CD4-positive, alpha-beta T cell (primary cell): Measurements from ENCODE around the gene CDYL2. TPM values are rescaled to one million over a fixed set of nuclear protein-coding genes. Genes with fewer than 3 reads are reported as not detected.

Experiments used
- ATAC-seq: fragments of 200-7000 bp; cut with Tn5 transposase; one replicate; pipeline ENCODE4 v1.10.0; 2022; ENCODE audit warnings: mild to moderate bottlenecking; ENCODE audit not compliant: poor library complexity
- CTCF ChIA-PET: fragments of 350-600 bp; sonication (Branson Sonifier 250); formaldehyde crosslinking; loops from one replicate; lab custom pipeline; 2021; ENCODE audit warnings: antibody characterized with exemption, inconsistent platforms; lab: Charles Lee
- POLR2A ChIA-PET: fragments of 350-600 bp; sonication (Branson Sonifier 250); formaldehyde crosslinking; loops from one replicate; lab custom pipeline; 2021; ENCODE audit warnings: antibody characterized with exemption, inconsistent platforms; lab: Charles Lee
- DNase-seq, 14 experiments: peaks; one replicate each; pipeline ENCODE4 v3.0.0-alpha.2; 2013 to 2020; ENCODE audit warnings: mixed read lengths in 2 of 14
- H3K27ac ChIP-seq, 2 donors: one replicate each; pipeline versions ENCODE4 v1.5.1 to v1.7.0; 2013; ENCODE audit warnings: low read length in 2 of 2, low read depth in 1 of 2, mild to moderate bottlenecking in 1 of 2
- H3K27me3 ChIP-seq, 2 experiments: 1 replicate in 1 of 2; 2 replicates in 1 of 2; pipeline versions ENCODE4 v1.6.1 to v1.7.0; 2013; ENCODE audit warnings: low read length in 2 of 2, control low read depth in 1 of 2, mild to moderate bottlenecking in 1 of 2, moderate library complexity in 1 of 2; ENCODE audit not compliant: insufficient read depth in 2 of 2, control insufficient read depth in 1 of 2
- H3K36me3 ChIP-seq: one replicate; pipeline ENCODE4 v1.6.1; 2013; ENCODE audit warnings: low read length, control low read depth; ENCODE audit not compliant: insufficient read depth
- H3K4me1 ChIP-seq: one replicate; pipeline ENCODE4 v1.6.1; 2013; ENCODE audit warnings: low read length, control low read depth; ENCODE audit not compliant: insufficient read depth
- H3K4me3 ChIP-seq: one replicate; pipeline ENCODE4 v1.5.1; 2013; ENCODE audit warnings: mild to moderate bottlenecking, low read length, moderate library complexity
- H3K9me3 ChIP-seq, 2 experiments: 1 replicate in 1 of 2; 2 replicates in 1 of 2; pipeline versions ENCODE4 v1.6.1 to v1.7.0; 2013; ENCODE audit warnings: low read length in 2 of 2, mild to moderate bottlenecking in 2 of 2, control low read depth in 1 of 2, moderate library complexity in 1 of 2; ENCODE audit not compliant: control insufficient read depth in 1 of 2, insufficient read depth in 1 of 2
- H3K27ac Mint-ChIP-seq: one replicate; pipeline ENCODE4 v1.8.0; 2020; ENCODE audit warnings: mixed read lengths
- H3K27me3 Mint-ChIP-seq: one replicate; pipeline ENCODE4 v1.8.0; 2021; ENCODE audit warnings: mixed read lengths
- H3K36me3 Mint-ChIP-seq: one replicate; pipeline ENCODE4 v1.8.0; 2021; ENCODE audit warnings: low read depth, mixed read lengths
- H3K4me1 Mint-ChIP-seq: one replicate; pipeline ENCODE4 v1.8.0; 2021; ENCODE audit warnings: low read depth, mixed read lengths
- H3K4me3 Mint-ChIP-seq: one replicate; pipeline ENCODE4 v1.8.0; 2020; ENCODE audit warnings: mild to moderate bottlenecking, mixed read lengths
- H3K9me3 Mint-ChIP-seq: one replicate; pipeline ENCODE4 v1.8.0; 2020; ENCODE audit warnings: mixed read lengths
- CTCF ChIP-seq: fragments of 200-600 bp; IDR thresholded peaks from one replicate; pipeline ENCODE4 v1.8.0; 2022; ENCODE audit warnings: antibody characterized with exemption, mild to moderate bottlenecking
- intact Hi-C, 2 experiments: fragments of 100-400 bp; cut with DNase I in 1 of 2; cut with micrococcal nuclease in 1 of 2; formaldehyde crosslinking; loops; one replicate each; pipeline versions ENCODE4 v1.15.1 to v1.9.0; 2023 to 2025; cut with DNase I, micrococcal nuclease
- total RNA-seq, 174 experiments: library from RNA in 2 of 174; stranded (reverse) in 2 of 174; gene quantifications; one replicate each; pipeline ENCODE4 v1.2.3 and lab custom pipeline; 2021 to 2026

Gene CDYL2
- total RNA-seq, 2 experiments from 2014 or later, result 14.3 to 15.8 TPM

GRCh38 chr16:80807906-80808305 is 3.5 kb upstream of the CDYL2 start:
- H3K4me3 Mint-ChIP-seq, result no peak overlapping the region
- no peaks in the 10 kb centered on the region for H3K27me3 ChIP-seq
- H3K4me1 ChIP-seq, result peaks cover 18% of the 10 kb centered on the region
- H3K9me3 Mint-ChIP-seq, result no peaks in the 10 kb centered on the region
- no peaks in the 10 kb centered on the region for H3K36me3 ChIP-seq
- TF ChIP-seq CTCF, result no peak
- intact Hi-C loops, result loop anchor here in 1 of 2 experiments (10.0 kb wide), 2 partner anchors 197 to 287 kb away; partner anchors contain the start of genes CENPN, CMC2 and GCSH
- H3K27me3 Mint-ChIP-seq, result no peaks in the 10 kb centered on the region
- H3K27ac Mint-ChIP-seq, result no peak overlapping the region
- ChIA-PET CTCF (no interaction called here), POLR2A (no interaction called here)
- ATAC-seq, result no peak
- DNase-seq, result no peak
- H3K4me3 ChIP-seq, result no peak overlapping the region
- H3K4me1 Mint-ChIP-seq, result peaks cover 11% of the 10 kb centered on the region
- H3K27ac ChIP-seq, result no peak overlapping the region
- H3K9me3 ChIP-seq, result no peaks in the 10 kb centered on the region
- no peaks in the 10 kb centered on the region for H3K36me3 Mint-ChIP-seq

GRCh38 chr16:80806927-80807340 is 2.5 kb upstream of the CDYL2 start:
- Histone ChIP-seq H3K4me3 (no peak overlapping the region), H3K27ac (no peak overlapping the region), H3K9me3 (no peaks in the 10 kb centered on the region), H3K4me1 (peaks cover 20% of the 10 kb centered on the region), H3K27me3 (no peaks in the 10 kb centered on the region), H3K36me3 (no peaks in the 10 kb centered on the region)
- Mint-ChIP-seq H3K36me3 (no peaks in the 10 kb centered on the region), H3K27ac (peak overlapping the region; percentile 5), H3K4me1 (peaks cover 11% of the 10 kb centered on the region), H3K4me3 (peak overlapping the region; percentile 64), H3K9me3 (no peaks in the 10 kb centered on the region), H3K27me3 (no peaks in the 10 kb centered on the region)
- ATAC-seq (peak; percentile 62), DNase-seq (peak in 11 of 14 experiments; percentile 13 to 70 (median 49))
- intact Hi-C loops, result loop anchor here in 1 of 2 experiments (10.0 kb wide), 2 partner anchors 198 to 288 kb away; partner anchors contain the start of genes CENPN, CMC2 and GCSH
- no peak for TF ChIP-seq CTCF
- CTCF ChIA-PET, result interaction anchor here (1.0 to 1.8 kb wide), 2 partner anchors 9 to 18 kb away, joined by 3 to 8 read pairs; no protein-coding TSS in a partner anchor
- POLR2A ChIA-PET, result interaction anchor here (1.0 kb wide), 1 partner anchor 126 kb away, joined by 3 read pairs; no protein-coding TSS in a partner anchor

DNA sequence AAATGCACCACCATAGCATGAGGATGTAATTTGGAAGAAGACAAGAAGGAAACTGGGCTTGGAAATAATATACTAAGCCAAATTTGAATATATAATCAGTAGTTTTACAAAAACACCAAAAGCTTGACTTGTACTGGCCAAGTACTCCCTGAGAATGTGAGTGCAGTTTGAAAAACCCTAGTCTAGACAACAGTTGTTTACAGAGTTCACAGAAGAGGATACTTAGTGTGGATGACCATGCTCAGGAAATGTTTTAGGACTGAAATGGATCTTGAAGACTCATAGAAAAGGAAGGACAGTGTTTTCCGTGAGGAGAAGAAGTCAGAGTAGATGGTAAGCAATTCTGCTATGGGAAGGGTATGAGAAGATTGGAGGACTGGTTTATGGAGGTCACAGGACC is 1.9 kb upstream of the CDYL2 start:
- H3K27me3 Mint-ChIP-seq, result no peaks in the 10 kb centered on the region
- H3K36me3 ChIP-seq, result no peaks in the 10 kb centered on the region
- DNase-seq (no peak), ATAC-seq (no peak)
- ChIA-PET POLR2A (interaction anchor here (0.7 kb wide), 1 partner anchor 836 kb away, joined by 3 read pairs; no protein-coding TSS in a partner anchor), CTCF (interaction anchor here (1.8 kb wide), 1 partner anchor 18 kb away, joined by 8 read pairs; no protein-coding TSS in a partner anchor)
- no peak for TF ChIP-seq CTCF
- no peak overlapping the region for H3K27ac Mint-ChIP-seq
- peaks cover 20% of the 10 kb centered on the region for H3K4me1 ChIP-seq
- intact Hi-C loops, result loop anchor here in 1 of 2 experiments (10.0 kb wide), 2 partner anchors 199 to 289 kb away; partner anchors contain the start of genes CENPN, CMC2 and GCSH
- peak overlapping the region; percentile 64 for H3K4me3 Mint-ChIP-seq
- H3K9me3 Mint-ChIP-seq, result no peaks in the 10 kb centered on the region
- peaks cover 11% of the 10 kb centered on the region for H3K4me1 Mint-ChIP-seq
- H3K36me3 Mint-ChIP-seq, result no peaks in the 10 kb centered on the region
- H3K27ac ChIP-seq, result no peak overlapping the region
- H3K27me3 ChIP-seq, result no peaks in the 10 kb centered on the region
- H3K9me3 ChIP-seq, result no peaks in the 10 kb centered on the region
- no peak overlapping the region for H3K4me3 ChIP-seq
